ENCODE results near the gene FGF14.

FGF14 gene

DNA sequence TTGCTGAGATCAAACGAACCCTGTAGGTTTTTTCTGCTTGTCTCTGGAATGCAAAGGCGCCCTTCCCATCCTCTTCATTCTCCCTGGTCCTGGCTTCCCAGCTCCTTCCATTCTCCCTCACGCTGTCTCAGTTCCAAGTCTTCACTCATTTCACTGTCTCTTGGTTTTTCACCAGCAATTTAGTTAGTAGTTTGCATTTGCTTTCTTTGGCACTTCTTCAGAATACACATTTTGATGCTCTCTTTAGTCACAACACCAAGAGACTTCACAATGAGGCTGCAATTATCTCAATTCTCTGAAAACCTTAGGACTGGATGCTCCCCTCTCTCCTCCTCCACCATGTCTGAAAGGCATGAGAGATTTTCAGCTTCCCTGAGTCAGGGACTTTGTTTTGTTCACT lies 470.7 kb downstream of the FGF14 start:
- DNase-seq, result no peak
- H3K4me1 Mint-ChIP-seq (ENCODE audit: low read depth), result no peaks in the 10 kb centered on the region
- H3K9me3 Mint-ChIP-seq, result no peaks in the 10 kb centered on the region
- H3K36me3 Mint-ChIP-seq (ENCODE audit: low read depth), result no peaks in the 10 kb centered on the region
- no peak overlapping the region for H3K4me3 Mint-ChIP-seq
- no peak overlapping the region for H3K27ac Mint-ChIP-seq
- H3K27me3 Mint-ChIP-seq, result peaks cover 11% of the 10 kb centered on the region

DNA sequence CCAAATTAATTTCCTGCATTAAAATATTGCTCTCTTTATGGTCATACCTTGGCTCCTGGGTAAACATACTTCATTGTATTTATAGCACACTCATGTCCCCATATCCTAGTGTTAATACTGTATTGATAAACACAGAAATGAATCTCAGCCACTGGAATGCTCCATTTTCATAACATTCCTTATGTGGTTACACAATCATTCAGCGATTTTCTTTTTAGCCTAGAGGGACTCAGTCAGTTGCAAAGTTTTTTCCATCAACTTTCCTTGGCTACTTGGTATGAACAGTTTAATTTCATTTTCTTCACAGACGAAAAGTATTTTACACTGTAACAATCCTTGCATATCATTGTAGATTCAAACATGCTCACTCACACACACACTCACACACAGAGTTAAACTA lies 471.5 kb downstream of the FGF14 start:
- DNase-seq, result no peak
- no peak overlapping the region for H3K4me3 Mint-ChIP-seq
- no peaks in the 10 kb centered on the region for H3K4me1 Mint-ChIP-seq (ENCODE audit: low read depth)
- no peak overlapping the region for H3K27ac Mint-ChIP-seq
- H3K9me3 Mint-ChIP-seq, result no peaks in the 10 kb centered on the region
- H3K36me3 Mint-ChIP-seq (ENCODE audit: low read depth), result no peaks in the 10 kb centered on the region
- peaks cover 16% of the 10 kb centered on the region for H3K27me3 Mint-ChIP-seq

DNA sequence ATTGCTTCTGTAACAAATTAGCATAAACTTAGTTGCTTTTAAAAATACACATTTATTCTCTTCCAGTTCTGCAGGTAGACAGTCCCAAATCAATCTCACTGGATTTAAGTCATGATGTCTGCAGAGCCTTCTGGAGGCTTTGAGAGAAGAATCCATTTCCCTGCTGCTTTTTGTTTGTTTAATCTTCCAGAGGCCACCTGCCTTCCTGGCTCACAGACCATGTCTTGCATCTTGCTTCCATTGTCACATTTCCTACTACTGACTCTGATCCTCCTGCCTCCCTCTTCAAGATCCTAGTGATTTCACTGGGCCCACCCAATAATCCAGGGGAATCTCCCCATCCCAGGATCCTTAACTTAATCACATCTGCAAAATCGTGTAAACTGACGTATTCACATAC lies 476.1 kb downstream of the FGF14 start:
- Mint-ChIP-seq H3K27ac (no peak overlapping the region), H3K4me3 (no peak overlapping the region), H3K36me3 (ENCODE audit: low read depth) (no peaks in the 10 kb centered on the region), H3K9me3 (no peaks in the 10 kb centered on the region), H3K27me3 (peaks cover 34% of the 10 kb centered on the region), H3K4me1 (ENCODE audit: low read depth) (no peaks in the 10 kb centered on the region)
- no peak for DNase-seq

DNA sequence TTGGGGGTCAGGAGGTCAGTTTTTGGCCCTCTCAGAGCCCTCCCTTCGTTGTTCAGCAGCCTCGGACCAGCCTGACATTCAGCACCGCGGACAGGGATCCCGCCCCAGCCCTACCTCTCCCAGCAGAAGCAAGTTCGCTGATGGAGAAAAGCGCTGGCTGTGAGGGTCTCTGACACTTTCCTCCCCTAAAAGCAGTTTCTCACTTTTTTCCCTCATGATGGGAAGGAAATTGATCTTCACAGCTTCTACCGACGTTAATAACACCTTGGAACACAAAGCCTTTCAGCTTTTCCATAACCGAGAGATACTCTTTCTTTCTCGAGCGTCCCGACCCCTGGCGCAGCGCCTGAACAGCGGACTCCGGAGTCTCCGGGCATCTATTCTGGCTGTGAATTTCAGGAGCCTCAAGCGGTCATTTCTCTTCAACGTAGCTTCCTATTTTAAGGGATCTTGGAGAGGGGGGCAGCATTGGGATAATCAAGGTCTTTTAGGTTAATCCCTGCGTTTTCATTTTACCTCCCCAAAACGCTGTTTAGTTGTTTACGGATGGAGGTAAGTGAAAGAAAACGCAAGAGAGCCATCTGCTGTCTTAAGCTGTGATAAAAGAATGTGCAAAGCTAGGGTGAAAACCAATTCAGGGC lies 482.2 kb downstream of the FGF14 start:
- DNase-seq, result no peak
- H3K9me3 Mint-ChIP-seq, result no peaks in the 10 kb centered on the region
- peaks cover 65% of the 10 kb centered on the region for H3K27me3 Mint-ChIP-seq
- no peak overlapping the region for H3K27ac Mint-ChIP-seq
- H3K4me3 Mint-ChIP-seq, result no peak overlapping the region
- no peaks in the 10 kb centered on the region for H3K4me1 Mint-ChIP-seq (ENCODE audit: low read depth)
- H3K36me3 Mint-ChIP-seq (ENCODE audit: low read depth), result no peaks in the 10 kb centered on the region

DNA sequence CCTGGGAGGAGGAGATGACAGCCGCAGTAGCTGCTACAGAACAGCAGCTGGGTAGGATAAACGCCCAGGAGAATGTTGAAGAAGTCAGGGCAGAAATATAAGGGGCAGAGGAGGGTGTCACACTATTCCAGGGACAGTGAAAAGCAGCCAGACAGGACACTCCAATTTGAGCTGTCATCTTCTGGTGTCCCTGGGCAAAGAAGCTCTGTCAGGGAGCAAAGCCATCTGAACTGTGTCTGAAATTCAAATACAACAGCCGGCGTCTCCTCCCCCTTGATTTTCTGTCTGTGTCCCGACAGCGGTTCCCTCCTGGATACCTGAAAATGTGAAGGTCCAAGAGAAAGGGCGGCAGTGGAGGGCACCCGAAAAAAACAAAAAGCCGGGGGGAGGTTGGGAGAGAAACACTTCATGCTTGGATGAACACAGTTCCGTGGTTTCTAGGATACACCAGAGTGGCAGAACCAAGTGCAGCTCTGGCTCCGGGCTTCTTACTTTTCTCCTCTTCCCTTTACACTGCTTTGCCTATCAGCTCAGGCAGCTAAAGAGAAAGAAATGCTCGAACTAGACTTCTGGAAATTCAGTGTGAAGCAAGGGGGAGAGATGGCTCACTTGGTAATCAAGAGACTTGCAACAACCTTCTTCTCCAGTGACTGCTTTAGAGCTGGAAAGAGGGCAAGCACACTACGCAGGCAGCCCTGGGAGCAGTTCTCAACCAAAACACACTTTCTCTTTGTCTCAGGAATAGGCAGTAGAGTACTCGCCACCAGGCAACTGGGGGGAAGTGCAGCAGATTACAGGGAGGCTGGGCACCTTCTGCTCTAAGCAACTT lies 483.8 kb downstream of the FGF14 start:
- no peak overlapping the region for H3K27ac Mint-ChIP-seq

DNA sequence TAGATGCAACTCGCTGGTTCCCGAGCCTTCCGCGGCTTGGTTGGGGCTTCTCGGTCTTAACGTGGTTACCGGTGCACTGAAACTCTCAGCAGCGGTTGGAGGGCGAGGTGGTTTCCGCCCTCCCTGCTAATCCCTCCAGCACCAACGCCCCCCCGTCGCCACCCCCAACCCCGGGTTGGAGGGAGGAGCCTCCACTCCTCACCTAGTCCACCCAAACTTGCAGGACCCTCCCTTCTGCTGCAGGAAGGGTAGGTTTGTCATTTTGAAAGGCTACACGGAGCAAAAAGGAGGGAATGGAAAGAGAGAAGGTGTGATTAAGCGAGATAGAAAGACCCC lies 484.4 kb downstream of the FGF14 start:
- Mint-ChIP-seq H3K9me3 (no peaks in the 10 kb centered on the region), H3K27me3 (peaks cover 66% of the 10 kb centered on the region), H3K27ac (no peak overlapping the region), H3K36me3 (ENCODE audit: low read depth) (no peaks in the 10 kb centered on the region), H3K4me3 (no peak overlapping the region), H3K4me1 (ENCODE audit: low read depth) (no peaks in the 10 kb centered on the region)
- DNase-seq, result no peak

More for the DNA sequence above, 483.8 kb downstream of the FGF14 start:
- DNase-seq, result no peak
- H3K36me3 Mint-ChIP-seq (ENCODE audit: low read depth), result no peaks in the 10 kb centered on the region
- no peak overlapping the region for H3K4me3 Mint-ChIP-seq
- H3K9me3 Mint-ChIP-seq, result no peaks in the 10 kb centered on the region
- H3K27me3 Mint-ChIP-seq, result peaks cover 65% of the 10 kb centered on the region
- H3K4me1 Mint-ChIP-seq (ENCODE audit: low read depth), result no peaks in the 10 kb centered on the region

DNA sequence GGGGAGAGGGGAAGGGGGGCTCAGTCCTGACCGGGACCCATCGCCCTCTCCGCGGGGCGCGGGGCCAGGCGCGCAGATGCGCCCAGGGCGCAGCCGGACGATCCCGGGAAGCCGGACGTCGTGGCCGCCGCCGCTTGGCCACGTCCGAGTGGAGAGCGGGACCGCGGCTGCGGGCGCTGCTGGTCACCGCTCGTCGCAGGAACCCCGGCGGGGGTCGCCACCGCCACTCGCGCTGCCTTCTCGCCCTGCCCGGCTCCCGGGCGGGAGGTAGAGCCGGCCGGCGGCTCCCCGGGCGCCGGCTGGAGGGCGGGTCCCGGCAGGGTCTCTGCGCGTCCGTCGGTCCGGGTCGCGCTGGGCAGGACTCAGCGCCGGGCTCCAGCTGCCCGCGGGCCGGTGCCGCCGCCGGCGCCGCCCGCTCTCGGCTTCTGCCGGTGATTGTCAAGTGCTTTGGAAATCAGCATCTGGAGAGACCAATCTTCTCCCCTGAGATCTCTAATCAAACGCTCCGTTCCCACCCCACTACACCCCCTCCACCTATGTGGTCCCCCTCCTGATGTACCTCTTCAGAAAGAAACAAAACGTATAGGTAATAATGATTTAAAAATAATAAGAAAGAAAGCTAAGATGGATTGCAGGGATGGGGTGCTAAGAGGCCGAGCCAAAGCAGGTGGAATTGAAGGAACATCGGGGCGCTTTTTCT lies 484.9 kb downstream of the FGF14 start:
- peaks cover 62% of the 10 kb centered on the region for H3K27me3 Mint-ChIP-seq
- no peak for DNase-seq
- no peaks in the 10 kb centered on the region for H3K9me3 Mint-ChIP-seq
- no peak overlapping the region for H3K4me3 Mint-ChIP-seq
- no peaks in the 10 kb centered on the region for H3K4me1 Mint-ChIP-seq (ENCODE audit: low read depth)
- no peak overlapping the region for H3K27ac Mint-ChIP-seq
- H3K36me3 Mint-ChIP-seq (ENCODE audit: low read depth), result no peaks in the 10 kb centered on the region

DNA sequence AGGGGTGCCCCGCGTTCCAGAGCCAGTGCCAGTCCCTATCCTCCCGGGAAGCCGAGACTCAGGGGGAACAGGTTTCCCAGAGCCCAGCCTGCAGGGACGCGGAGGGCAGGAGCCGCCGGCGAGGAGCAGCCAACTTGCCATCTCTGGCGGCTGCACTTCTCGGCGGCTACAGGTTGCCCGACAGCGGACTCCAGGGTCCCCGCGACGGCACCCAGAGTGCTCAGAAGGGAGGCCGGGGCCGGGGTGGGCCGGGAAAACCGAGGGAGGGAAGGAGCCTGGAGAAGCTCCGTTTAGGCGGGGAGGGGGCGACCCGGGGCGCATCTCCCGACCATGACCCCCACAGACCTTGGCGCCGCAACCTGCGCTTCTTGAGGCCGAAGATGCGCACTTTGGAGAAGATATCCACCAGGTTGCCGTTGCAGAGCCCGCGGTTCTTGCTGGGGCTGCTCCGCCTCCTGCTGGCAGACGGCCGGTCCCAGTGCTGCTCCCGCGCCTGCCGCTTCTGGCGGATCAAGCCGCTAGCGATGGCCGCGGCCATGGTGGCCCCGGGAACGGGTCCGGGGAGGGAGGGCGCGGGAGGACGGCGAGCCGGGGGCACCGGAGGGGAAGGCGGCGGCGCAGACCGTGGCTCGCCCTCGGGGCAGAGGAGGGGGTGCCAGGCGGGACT lies 485.6 kb downstream of the FGF14 start:
- DNase-seq, result no peak
- Mint-ChIP-seq H3K4me3 (no peak overlapping the region), H3K36me3 (ENCODE audit: low read depth) (no peaks in the 10 kb centered on the region), H3K27me3 (peaks cover 55% of the 10 kb centered on the region), H3K4me1 (ENCODE audit: low read depth) (no peaks in the 10 kb centered on the region), H3K9me3 (no peaks in the 10 kb centered on the region), H3K27ac (no peak overlapping the region)

DNA sequence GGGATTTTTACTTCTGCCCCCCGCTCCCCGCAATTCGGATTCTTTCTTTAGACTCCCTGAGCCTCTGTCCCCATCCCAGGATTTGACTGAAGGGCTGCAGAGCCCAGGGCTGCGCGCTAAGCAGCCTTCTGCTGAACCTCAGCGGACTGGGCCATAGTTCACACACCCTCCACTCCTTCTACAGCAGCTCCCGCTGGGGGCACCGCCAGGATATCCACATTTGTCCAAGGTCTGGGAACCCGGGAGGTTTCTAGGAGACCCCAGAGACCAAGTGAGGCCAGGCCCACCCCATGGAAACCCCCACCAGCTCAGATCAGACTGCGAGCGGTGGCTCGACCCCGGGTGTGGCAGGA lies 486.1 kb downstream of the FGF14 start:
- H3K27me3 Mint-ChIP-seq, result peaks cover 50% of the 10 kb centered on the region

DNA sequence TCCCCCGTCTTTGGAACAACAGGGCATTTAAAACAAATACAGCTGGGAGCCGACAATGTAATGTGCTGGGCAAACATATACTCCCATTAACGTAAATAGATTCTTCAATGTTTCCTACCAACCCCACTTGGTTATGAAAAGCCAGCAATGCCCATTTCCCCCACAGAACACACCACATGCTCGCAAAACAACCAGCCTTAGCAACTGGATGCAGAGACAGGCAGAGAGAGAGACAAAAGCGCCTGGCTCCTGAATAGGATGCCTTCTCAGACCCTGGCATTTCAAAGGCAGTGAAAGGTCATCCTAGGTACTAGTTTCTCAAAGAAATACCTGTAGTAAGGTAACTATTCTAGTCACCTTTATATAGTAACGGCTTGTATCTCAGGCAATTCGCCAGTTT lies 486.5 kb downstream of the FGF14 start:
- Mint-ChIP-seq H3K27me3 (peaks cover 46% of the 10 kb centered on the region), H3K36me3 (ENCODE audit: low read depth) (no peaks in the 10 kb centered on the region), H3K4me3 (no peak overlapping the region), H3K27ac (no peak overlapping the region), H3K9me3 (no peaks in the 10 kb centered on the region), H3K4me1 (ENCODE audit: low read depth) (no peaks in the 10 kb centered on the region)
- no peak for DNase-seq

More for the DNA sequence above, 486.1 kb downstream of the FGF14 start:
- Mint-ChIP-seq H3K36me3 (ENCODE audit: low read depth) (no peaks in the 10 kb centered on the region), H3K9me3 (no peaks in the 10 kb centered on the region), H3K4me1 (ENCODE audit: low read depth) (no peaks in the 10 kb centered on the region), H3K4me3 (no peak overlapping the region), H3K27ac (no peak overlapping the region)
- DNase-seq, result no peak

DNA sequence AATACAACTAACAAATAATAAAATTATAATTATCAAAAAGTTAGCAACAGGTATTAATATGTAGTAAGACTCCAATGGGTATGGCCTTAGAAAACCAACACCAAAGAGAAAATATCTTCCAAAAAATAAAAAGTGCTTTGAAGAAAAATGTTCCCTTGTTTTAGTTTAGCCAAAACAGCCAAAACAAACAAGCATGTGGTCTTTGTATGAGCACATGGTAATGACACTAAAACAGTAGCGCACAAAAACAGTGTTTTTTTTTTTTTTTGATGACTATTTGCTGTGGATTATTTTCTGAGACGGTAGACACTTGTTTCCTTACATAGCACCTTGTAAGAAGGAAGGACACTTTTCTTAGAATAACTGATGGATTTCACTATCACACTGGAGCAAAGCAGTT lies 490.1 kb downstream of the FGF14 start:
- no peak overlapping the region for H3K27ac Mint-ChIP-seq
- H3K36me3 Mint-ChIP-seq (ENCODE audit: low read depth), result no peaks in the 10 kb centered on the region
- peaks cover 14% of the 10 kb centered on the region for H3K27me3 Mint-ChIP-seq
- H3K4me1 Mint-ChIP-seq (ENCODE audit: low read depth), result no peaks in the 10 kb centered on the region
- no peak overlapping the region for H3K4me3 Mint-ChIP-seq
- no peaks in the 10 kb centered on the region for H3K9me3 Mint-ChIP-seq
- DNase-seq, result no peak

DNA sequence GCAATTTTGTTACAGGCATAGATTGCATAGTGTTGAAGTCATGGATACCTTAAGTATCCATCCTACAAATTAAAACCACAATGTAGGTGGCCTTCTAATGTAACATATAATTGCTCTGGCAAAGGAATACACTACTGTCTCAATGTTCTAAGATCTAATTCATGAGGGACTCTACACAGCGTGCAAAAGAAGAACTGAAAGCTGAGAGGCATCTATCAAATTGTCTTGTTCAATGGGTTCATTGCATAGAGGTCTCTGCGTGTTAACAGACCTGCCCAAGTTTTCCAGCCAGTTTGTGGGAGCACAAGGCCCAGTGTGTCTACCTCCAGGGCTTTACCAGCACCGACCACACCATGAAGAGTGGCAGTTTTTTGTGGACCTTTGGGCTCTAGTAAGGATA lies 498.0 kb downstream of the FGF14 start:
- Mint-ChIP-seq H3K4me1 (ENCODE audit: low read depth) (no peaks in the 10 kb centered on the region), H3K36me3 (ENCODE audit: low read depth) (no peaks in the 10 kb centered on the region), H3K27ac (no peak overlapping the region), H3K4me3 (no peak overlapping the region), H3K27me3 (no peaks in the 10 kb centered on the region), H3K9me3 (no peaks in the 10 kb centered on the region)
- no peak for DNase-seq

DNA sequence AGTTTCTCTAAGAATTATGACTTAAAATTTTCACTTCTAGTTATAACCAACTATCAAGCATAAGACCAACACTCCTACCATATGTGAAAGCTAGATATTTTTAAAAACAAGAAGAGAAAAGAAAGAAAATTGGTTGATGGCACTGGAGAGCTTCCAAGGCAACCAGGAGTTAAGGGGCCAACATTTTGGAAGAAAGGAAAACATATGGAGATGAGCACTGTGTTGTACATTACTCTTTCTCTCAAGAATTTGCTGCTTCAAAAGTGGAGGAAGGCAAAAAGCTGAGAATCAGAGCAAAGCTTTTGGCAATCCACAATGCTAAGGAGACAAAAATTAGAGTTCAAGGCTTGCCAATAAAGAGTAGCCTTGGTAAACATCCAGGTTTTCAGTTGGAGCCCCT lies 503.2 kb downstream of the FGF14 start:
- H3K27me3 Mint-ChIP-seq, result no peaks in the 10 kb centered on the region
- no peak for DNase-seq
- no peak overlapping the region for H3K4me3 Mint-ChIP-seq
- H3K9me3 Mint-ChIP-seq, result no peaks in the 10 kb centered on the region
- H3K27ac Mint-ChIP-seq, result no peak overlapping the region
- no peaks in the 10 kb centered on the region for H3K4me1 Mint-ChIP-seq (ENCODE audit: low read depth)
- no peaks in the 10 kb centered on the region for H3K36me3 Mint-ChIP-seq (ENCODE audit: low read depth)

DNA sequence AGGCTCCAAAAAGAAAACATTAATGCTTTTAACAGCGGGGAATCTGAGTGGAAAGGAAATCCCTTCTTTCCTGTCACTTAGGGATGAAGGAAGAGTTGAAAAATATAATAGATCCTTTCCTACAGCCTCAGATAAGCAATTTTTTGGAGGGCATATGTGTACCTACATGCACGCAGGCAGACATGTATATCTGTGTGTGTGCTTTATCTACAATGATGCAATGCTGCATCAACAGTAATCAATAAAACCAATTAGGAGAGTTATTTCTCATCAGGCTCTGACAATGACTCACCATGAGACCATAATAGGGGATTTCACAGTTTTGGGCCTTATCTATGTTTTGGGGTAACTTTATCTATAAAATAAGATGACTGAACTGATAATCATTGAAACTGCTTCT lies 505.3 kb downstream of the FGF14 start:
- Mint-ChIP-seq H3K9me3 (no peaks in the 10 kb centered on the region), H3K4me1 (ENCODE audit: low read depth) (no peaks in the 10 kb centered on the region), H3K27ac (no peak overlapping the region), H3K27me3 (no peaks in the 10 kb centered on the region), H3K4me3 (no peak overlapping the region), H3K36me3 (ENCODE audit: low read depth) (no peaks in the 10 kb centered on the region)
- no peak for DNase-seq

DNA sequence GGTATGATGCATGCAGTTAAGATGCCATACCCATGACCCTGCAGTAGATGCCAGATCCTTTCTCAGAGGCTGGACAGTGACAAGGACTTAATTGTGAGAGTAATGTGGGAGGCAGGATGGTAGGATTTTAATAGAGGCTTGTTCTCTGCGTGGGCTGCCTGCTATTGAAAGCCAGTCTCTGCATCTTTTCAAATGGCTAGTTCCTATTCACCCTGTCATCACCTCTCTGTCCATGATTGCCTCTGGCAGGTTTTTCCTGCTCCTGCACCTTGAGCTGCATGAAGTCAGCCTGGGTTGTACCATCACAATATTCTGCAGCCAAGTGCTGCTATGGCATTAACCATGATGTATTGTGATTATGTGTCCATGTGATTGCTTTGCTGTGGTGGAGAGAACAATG lies 508.8 kb downstream of the FGF14 start:
- H3K27ac Mint-ChIP-seq, result no peak overlapping the region
- no peak for DNase-seq
- no peaks in the 10 kb centered on the region for H3K27me3 Mint-ChIP-seq
- H3K36me3 Mint-ChIP-seq (ENCODE audit: low read depth), result no peaks in the 10 kb centered on the region
- H3K9me3 Mint-ChIP-seq, result no peaks in the 10 kb centered on the region
- H3K4me3 Mint-ChIP-seq, result no peak overlapping the region
- no peaks in the 10 kb centered on the region for H3K4me1 Mint-ChIP-seq (ENCODE audit: low read depth)

Data from activated T-cell treated with anti-CD3 and anti-CD28 coated beads, Interleukin-2, amount 50 U/mL, for 24 hours (primary cell).